HEK293 (cell line): Measurements from ENCODE around the gene RANBP1.
A peak's percentile ranks its signal among the peaks of the same experiment; 100 is the strongest.

Experiments
- CTCF ChIA-PET: fragments of 350-600 bp; formaldehyde crosslinking; extraction: SDS; loops from one replicate; lab custom pipeline; 2021; ENCODE audit warnings: antibody characterized with exemption; lab: Yijun Ruan, JAX
- POLR2A ChIA-PET: fragments of 300-600 bp; formaldehyde crosslinking; extraction: SDS; loops from one replicate; lab custom pipeline; 2020; ENCODE audit warnings: antibody characterized with exemption, inconsistent platforms; lab: Yijun Ruan, JAX
- H3K27ac ChIP-seq: fragments of 200-500 bp; sonication (Bioruptor generic); 2 replicates; pipeline ENCODE4 v1.5.1; 2014; ENCODE audit warnings: low read depth, low read length, control low read depth, inconsistent platforms; ENCODE audit errors: extremely low read depth
- H3K36me3 ChIP-seq, 2 experiments: fragments of 200-500 bp in 1 of 2; sonication (Bioruptor generic) in 1 of 2; 1 replicate in 1 of 2; 2 replicates in 1 of 2; pipeline ENCODE4 v1.5.1; 2014 to 2017; ENCODE audit warnings: inconsistent platforms in 2 of 2, low read length in 2 of 2; ENCODE audit not compliant: control insufficient read depth in 2 of 2, insufficient read depth in 1 of 2
- H3K4me1 ChIP-seq: fragments of 200-500 bp; sonication (Bioruptor generic); 2 replicates; pipeline ENCODE4 v1.5.1; 2014; ENCODE audit warnings: mild to moderate bottlenecking, low read length, inconsistent platforms; ENCODE audit not compliant: control insufficient read depth, insufficient read depth
- H3K4me3 ChIP-seq: 2 replicates; pipeline ENCODE4 v1.5.1; 2011; ENCODE audit warnings: low read depth, mild to moderate bottlenecking, control low read depth, low read length, moderate library complexity
- H3K9me3 ChIP-seq: fragments of 200-500 bp; sonication (Bioruptor generic); 2 replicates; pipeline ENCODE4 v1.5.1; 2014; ENCODE audit warnings: low read depth, low read length, inconsistent platforms; ENCODE audit not compliant: control insufficient read depth, insufficient read depth
- BCL11B ChIP-seq: fragments of 450-650 bp; formaldehyde crosslinking; IDR thresholded peaks from 2 replicates; pipeline ENCODE4 v1.5.1; 2016; ENCODE audit warnings: low read depth, missing biosample characterization, missing genetic modification characterization
- GLIS1 ChIP-seq: fragments of 450-650 bp; formaldehyde crosslinking; IDR thresholded peaks from 2 replicates; pipeline ENCODE4 v1.5.1; 2016; ENCODE audit warnings: missing biosample characterization, missing genetic modification characterization
- GLIS2 ChIP-seq: fragments of 450-650 bp; formaldehyde crosslinking; IDR thresholded peaks from 2 replicates; pipeline ENCODE4 v1.5.1; 2016; ENCODE audit warnings: missing biosample characterization, missing genetic modification characterization
- HIC1 ChIP-seq: fragments of 450-650 bp; formaldehyde crosslinking; IDR thresholded peaks from 2 replicates; pipeline ENCODE4 v1.5.1; 2016; ENCODE audit warnings: missing biosample characterization, missing genetic modification characterization
- KLF10 ChIP-seq: fragments of 450-650 bp; IDR thresholded peaks from 2 replicates; pipeline ENCODE4 v1.5.1; 2018; ENCODE audit warnings: missing biosample characterization, mild to moderate bottlenecking, missing genetic modification characterization
- KLF16 ChIP-seq: fragments of 450-650 bp; formaldehyde crosslinking; IDR thresholded peaks from 2 replicates; pipeline ENCODE4 v1.5.1; 2017; ENCODE audit warnings: missing biosample characterization, missing genetic modification characterization
- OSR2 ChIP-seq: fragments of 450-650 bp; formaldehyde crosslinking; IDR thresholded peaks from 2 replicates; pipeline ENCODE4 v1.5.1; 2016; ENCODE audit warnings: missing biosample characterization, missing genetic modification characterization
- OVOL3 ChIP-seq: fragments of 450-650 bp; formaldehyde crosslinking; IDR thresholded peaks from 2 replicates; pipeline ENCODE4 v1.5.1; 2016; ENCODE audit warnings: missing biosample characterization, missing genetic modification characterization
- PBX3 ChIP-seq: sonication (generic); formaldehyde crosslinking; IDR thresholded peaks from 2 replicates; pipeline ENCODE4 v1.8.1; 2022; ENCODE audit warnings: mild to moderate bottlenecking, moderate library complexity, missing genetic modification reagents
- RBAK ChIP-seq: fragments of 450-650 bp; formaldehyde crosslinking; IDR thresholded peaks from 2 replicates; pipeline ENCODE4 v1.5.1; 2016; ENCODE audit warnings: missing biosample characterization, missing genetic modification characterization
- ZBTB11 ChIP-seq: fragments of 450-650 bp; formaldehyde crosslinking; conservative IDR thresholded peaks from 2 replicates; pipeline ENCODE4 v1.5.1; 2016; ENCODE audit warnings: low read depth, missing biosample characterization, missing genetic modification characterization
- ZBTB17 ChIP-seq: fragments of 450-650 bp; formaldehyde crosslinking; IDR thresholded peaks from 2 replicates; pipeline ENCODE4 v1.5.1; 2016; ENCODE audit warnings: missing biosample characterization, missing genetic modification characterization
- ZBTB48 ChIP-seq: fragments of 450-650 bp; formaldehyde crosslinking; IDR thresholded peaks from 2 replicates; pipeline ENCODE4 v1.5.1; 2016; ENCODE audit warnings: missing biosample characterization, missing genetic modification characterization
- ZIC2 ChIP-seq: fragments of 450-650 bp; formaldehyde crosslinking; IDR thresholded peaks from 2 replicates; pipeline ENCODE4 v1.5.1; 2016; ENCODE audit warnings: missing biosample characterization, missing genetic modification characterization
- ZNF132 ChIP-seq: fragments of 450-650 bp; formaldehyde crosslinking; IDR thresholded peaks from 2 replicates; pipeline ENCODE4 v1.5.1; 2017; ENCODE audit warnings: missing biosample characterization, missing genetic modification characterization, borderline replicate concordance
- ZNF2 ChIP-seq: fragments of 450-650 bp; formaldehyde crosslinking; IDR thresholded peaks from 2 replicates; pipeline ENCODE4 v1.5.1; 2016; ENCODE audit warnings: missing biosample characterization, missing genetic modification characterization
- ZNF248 ChIP-seq: fragments of 450-650 bp; formaldehyde crosslinking; IDR thresholded peaks from 2 replicates; pipeline ENCODE4 v1.5.1; 2017; ENCODE audit warnings: missing biosample characterization, missing genetic modification characterization
- ZNF341 ChIP-seq: fragments of 450-650 bp; formaldehyde crosslinking; IDR thresholded peaks from 2 replicates; pipeline ENCODE4; 2016; ENCODE audit warnings: low read depth, missing biosample characterization, missing genetic modification characterization
- ZNF394 ChIP-seq: fragments of 450-650 bp; formaldehyde crosslinking; IDR thresholded peaks from 2 replicates; pipeline ENCODE4 v1.5.1; 2016; ENCODE audit warnings: missing biosample characterization, missing genetic modification characterization, mild to moderate bottlenecking, moderate library complexity, borderline replicate concordance
- ZNF404 ChIP-seq: fragments of 450-650 bp; formaldehyde crosslinking; IDR thresholded peaks from 2 replicates; pipeline ENCODE4 v1.5.1; 2017; ENCODE audit warnings: missing biosample characterization, missing genetic modification characterization
- ZNF513 ChIP-seq: fragments of 450-650 bp; IDR thresholded peaks from 2 replicates; pipeline ENCODE4 v1.5.1; 2018; ENCODE audit warnings: missing biosample characterization, missing genetic modification characterization
- ZNF580 ChIP-seq: fragments of 450-650 bp; formaldehyde crosslinking; IDR thresholded peaks from 2 replicates; pipeline ENCODE4 v1.5.1; 2016; ENCODE audit warnings: missing biosample characterization, missing genetic modification characterization
- ZNF76 ChIP-seq: fragments of 450-650 bp; formaldehyde crosslinking; IDR thresholded peaks from 2 replicates; pipeline ENCODE4; 2016; ENCODE audit warnings: low read depth, missing biosample characterization, missing genetic modification characterization, borderline replicate concordance
- ZSCAN16 ChIP-seq: fragments of 450-650 bp; formaldehyde crosslinking; IDR thresholded peaks from 2 replicates; pipeline ENCODE4 v1.5.1; 2016; ENCODE audit warnings: missing biosample characterization, missing genetic modification characterization
- ZSCAN4 ChIP-seq: fragments of 450-650 bp; formaldehyde crosslinking; IDR thresholded peaks from 2 replicates; pipeline ENCODE4 v1.5.1; 2017; ENCODE audit warnings: missing biosample characterization, missing genetic modification characterization
- ZXDB ChIP-seq: fragments of 450-650 bp; formaldehyde crosslinking; IDR thresholded peaks from 2 replicates; pipeline ENCODE4 v1.5.1; 2016; ENCODE audit warnings: missing biosample characterization, missing genetic modification characterization

The RANBP1 gene

GRCh38 chr22:20173772-20174171, 57.9 kb downstream of the RANBP1 start (continued):
- TF ChIP-seq ZBTB48 (no peak), ZSCAN16 (no peak), ZNF580 (tag by site-specific recombination) (no peak), PBX3 (CRISPR knock-in tag) (no peak), ZIC2 (no peak), ZNF404 (no peak), RBAK (no peak), ZBTB11 (tag by site-specific recombination) (no peak), ZNF2 (tag by site-specific recombination) (no peak), GLIS2 (peak; percentile 41; the same call in 1 of the 2 replicates), GLIS1 (tag by site-specific recombination) (peak; percentile 54), ZNF394 (tag by site-specific recombination) (no peak), ZNF341 (tag by site-specific recombination) (no peak)

GRCh38 chr22:20174785-20175596, 59.1 kb downstream of the RANBP1 start:
- CTCF ChIA-PET = interaction anchor here (0.7 to 3.1 kb wide), 5 partner anchors 13 to 117 kb away, joined by 3 to 12 read pairs (median 3); no protein-coding TSS in a partner anchor
- Histone ChIP-seq H3K4me1 (peaks cover 2% of the 10 kb centered on the region; the same call in 1 of the 2 replicates), H3K4me3 (no peak overlapping the region), H3K27ac (no peak overlapping the region), H3K36me3 (no peaks in the 10 kb centered on the region), H3K9me3 (no peaks in the 10 kb centered on the region)
- POLR2A ChIA-PET = interaction anchor here (0.6 kb wide), 1 partner anchor 114 kb away, joined by 5 read pairs; no protein-coding TSS in a partner anchor
- no peak for TF ChIP-seq ZNF76 (tag by site-specific recombination)
- no peak for TF ChIP-seq KLF10
- no peak for TF ChIP-seq ZNF132
- TF ChIP-seq ZBTB17 (tag by site-specific recombination) = 0 out of 2 replicates have a peak, but pooled peaks have one; percentile 32
- TF ChIP-seq OVOL3 (tag by site-specific recombination) = no peak
- no peak for TF ChIP-seq HIC1 (tag by site-specific recombination)
- TF ChIP-seq OSR2 (tag by site-specific recombination) = no peak
- TF ChIP-seq ZNF513 = no peak
- no peak for TF ChIP-seq KLF16
- TF ChIP-seq ZSCAN4 = no peak
- TF ChIP-seq BCL11B (tag by site-specific recombination) = no peak
- TF ChIP-seq ZXDB (tag by site-specific recombination) = no peak
- TF ChIP-seq ZNF248 = no peak
- no peak for TF ChIP-seq ZNF341 (tag by site-specific recombination)
